GM21528 (cell line): ENCODE measurements around the gene EFHB.
"Not testable (repeated sequence)": the region's sequence is repeated elsewhere in the genome, so short reads cannot be mapped to it uniquely, and the experiment has no call there.

ENCODE experiments used
- ATAC-seq: cut with Tn5 transposase; IDR thresholded peaks from one replicate; pipeline ENCODE4 v1.9.1; 2021; ENCODE audit warnings: mild to moderate bottlenecking, moderate library complexity; ENCODE audit not compliant: unreplicated experiment, low FRiP score

EFHB gene

GRCh38 chr3:19855318-19855717, 78.7 kb downstream of the EFHB start:
- not testable (repeated sequence) for ATAC-seq

GRCh38 chr3:19846609-19847008, 87.4 kb downstream of the EFHB start:
- ATAC-seq: not testable (repeated sequence)
